HepG2 (cell line): Measurements from ENCODE around the gene NEDD8. TPM values are rescaled to one million over a fixed set of nuclear protein-coding genes. Genes with fewer than 3 reads are reported as not detected.

Experiments used
- ATF4 ChIP-seq, 2 experiments: fragments of 450-650 bp in 1 of 2; sonication (generic) in 1 of 2; formaldehyde crosslinking; IDR thresholded peaks; 2 replicates each; pipeline versions ENCODE4 v1.5.0 to v1.8.0; 2020 to 2022; ENCODE audit warnings: mild to moderate bottlenecking in 1 of 2, missing genetic modification reagents in 1 of 2
- THAP8 ChIP-seq: sonication (generic); formaldehyde crosslinking; IDR thresholded peaks from 2 replicates; pipeline ENCODE4 v1.5.1; 2020; ENCODE audit warnings: missing genetic modification reagents, mild to moderate bottlenecking, borderline replicate concordance
- ZBTB40 ChIP-seq, 2 experiments: fragments of 450-650 bp in 1 of 2; sonication (generic) in 1 of 2; formaldehyde crosslinking in 1 of 2; IDR thresholded peaks; 2 replicates each; pipeline versions ENCODE4 v1.6.1 to v1.8.0; 2016 to 2022; ENCODE audit warnings: antibody characterized with exemption in 1 of 2, mild to moderate bottlenecking in 1 of 2, missing genetic modification reagents in 1 of 2
- ZNF503 ChIP-seq: sonication (generic); formaldehyde crosslinking; IDR thresholded peaks from 2 replicates; pipeline ENCODE4 v1.4.0; 2020; ENCODE audit warnings: missing genetic modification reagents
- ZNF598 ChIP-seq: sonication (generic); formaldehyde crosslinking; IDR thresholded peaks from 2 replicates; pipeline ENCODE4 v1.5.1; 2020; ENCODE audit warnings: mild to moderate bottlenecking, missing genetic modification reagents, borderline replicate concordance
- polyA plus RNA-seq, 8 experiments: library from polyadenylated mRNA; depleted of rRNA in 3 of 8; stranded (reverse) in 7 of 8; unstranded in 1 of 8; fragments of >200 nt; fragmentation: Illumina TruSeq in 4 of 8; extraction: Trizol in 4 of 8; gene quantifications; 2 replicates each; pipeline versions ENCODE4 v1.2.1 to v1.2.3, GENCODE V29; 2011 to 2016; ENCODE audit warnings: low read depth in 4 of 8, missing spikeins in 1 of 8, mixed read lengths in 1 of 8; ENCODE audit not compliant: insufficient read depth in 1 of 8
- total RNA-seq, 5 experiments: library from RNA; depleted of rRNA; stranded (reverse); fragments of >200 nt; fragmentation: Illumina TruSeq; extraction: Trizol; gene quantifications; 2 replicates each; pipeline ENCODE4 v1.2.3, GENCODE V29; 2016; ENCODE audit warnings: low read depth in 1 of 5
- TF ChIP-seq, protein P1 (sequence below): sonication (generic); formaldehyde crosslinking; IDR thresholded peaks from 2 replicates; pipeline ENCODE4 v1.4.0; 2020; ENCODE audit warnings: missing genetic modification reagents, borderline replicate concordance
- TF ChIP-seq, protein P2 (sequence below): IDR thresholded peaks from 2 replicates; pipeline ENCODE4 v1.6.1; 2016; ENCODE audit warnings: mild to moderate bottlenecking, missing biosample characterization, missing genetic modification reagents

NEDD8 gene
- total and polyA plus RNA-seq, 2 of the 13 experiments (the other 11 are each of a cell fraction or from before 2014, with no cell fraction given) = 535 to 713 TPM

- TF ChIP-seq, protein P1, sequence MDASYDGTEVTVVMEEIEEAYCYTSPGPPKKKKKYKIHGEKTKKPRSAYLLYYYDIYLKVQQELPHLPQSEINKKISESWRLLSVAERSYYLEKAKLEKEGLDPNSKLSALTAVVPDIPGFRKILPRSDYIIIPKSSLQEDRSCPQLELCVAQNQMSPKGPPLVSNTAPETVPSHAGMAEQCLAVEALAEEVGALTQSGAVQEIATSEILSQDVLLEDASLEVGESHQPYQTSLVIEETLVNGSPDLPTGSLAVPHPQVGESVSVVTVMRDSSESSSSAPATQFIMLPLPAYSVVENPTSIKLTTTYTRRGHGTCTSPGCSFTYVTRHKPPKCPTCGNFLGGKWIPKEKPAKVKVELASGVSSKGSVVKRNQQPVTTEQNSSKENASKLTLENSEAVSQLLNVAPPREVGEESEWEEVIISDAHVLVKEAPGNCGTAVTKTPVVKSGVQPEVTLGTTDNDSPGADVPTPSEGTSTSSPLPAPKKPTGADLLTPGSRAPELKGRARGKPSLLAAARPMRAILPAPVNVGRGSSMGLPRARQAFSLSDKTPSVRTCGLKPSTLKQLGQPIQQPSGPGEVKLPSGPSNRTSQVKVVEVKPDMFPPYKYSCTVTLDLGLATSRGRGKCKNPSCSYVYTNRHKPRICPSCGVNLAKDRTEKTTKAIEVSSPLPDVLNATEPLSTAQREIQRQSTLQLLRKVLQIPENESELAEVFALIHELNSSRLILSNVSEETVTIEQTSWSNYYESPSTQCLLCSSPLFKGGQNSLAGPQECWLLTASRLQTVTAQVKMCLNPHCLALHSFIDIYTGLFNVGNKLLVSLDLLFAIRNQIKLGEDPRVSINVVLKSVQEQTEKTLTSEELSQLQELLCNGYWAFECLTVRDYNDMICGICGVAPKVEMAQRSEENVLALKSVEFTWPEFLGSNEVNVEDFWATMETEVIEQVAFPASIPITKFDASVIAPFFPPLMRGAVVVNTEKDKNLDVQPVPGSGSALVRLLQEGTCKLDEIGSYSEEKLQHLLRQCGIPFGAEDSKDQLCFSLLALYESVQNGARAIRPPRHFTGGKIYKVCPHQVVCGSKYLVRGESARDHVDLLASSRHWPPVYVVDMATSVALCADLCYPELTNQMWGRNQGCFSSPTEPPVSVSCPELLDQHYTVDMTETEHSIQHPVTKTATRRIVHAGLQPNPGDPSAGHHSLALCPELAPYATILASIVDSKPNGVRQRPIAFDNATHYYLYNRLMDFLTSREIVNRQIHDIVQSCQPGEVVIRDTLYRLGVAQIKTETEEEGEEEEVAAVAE (CRISPR knock-in tag) = peak; percentile 97
- no peak for TF ChIP-seq ATF4 (CRISPR knock-in tag; IDR thresholded peaks at IDR 0.05)
- TF ChIP-seq, protein P2, sequence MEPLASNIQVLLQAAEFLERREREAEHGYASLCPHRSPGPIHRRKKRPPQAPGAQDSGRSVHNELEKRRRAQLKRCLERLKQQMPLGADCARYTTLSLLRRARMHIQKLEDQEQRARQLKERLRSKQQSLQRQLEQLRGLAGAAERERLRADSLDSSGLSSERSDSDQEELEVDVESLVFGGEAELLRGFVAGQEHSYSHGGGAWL (CRISPR knock-in tag) = peak; percentile 100
- TF ChIP-seq ZNF598 (CRISPR knock-in tag) = peak; percentile 99
- peak; percentile 99 for TF ChIP-seq ZBTB40 (IDR thresholded peaks at IDR 0.05)
- peak; percentile 96 for TF ChIP-seq ZBTB40 (CRISPR knock-in tag; IDR thresholded peaks at IDR 0.05)
- peak; percentile 99; the same call in 1 of the 2 replicates for TF ChIP-seq THAP8
- peak; percentile 96 for TF ChIP-seq ZNF503 (CRISPR knock-in tag)
Measured at GRCh38 chr14:24188251-24189058, 43.7 kb downstream of the NEDD8 start, which contains the start of gene IPO4 (continued).
